ENCODE measurements around the gene NUDT9.
"Not testable (repeated sequence)": the region's sequence is repeated elsewhere in the genome, so short reads cannot be mapped to it uniquely, and the experiment has no call there.

Gene NUDT9

GRCh38 chr4:87406902-87407301 is 15.5 kb upstream of the NUDT9 start:
- in situ Hi-C loops (cut with MboI; ENCODE audit: low sequenced_read_pairs) = not testable (repeated sequence)

DNA sequence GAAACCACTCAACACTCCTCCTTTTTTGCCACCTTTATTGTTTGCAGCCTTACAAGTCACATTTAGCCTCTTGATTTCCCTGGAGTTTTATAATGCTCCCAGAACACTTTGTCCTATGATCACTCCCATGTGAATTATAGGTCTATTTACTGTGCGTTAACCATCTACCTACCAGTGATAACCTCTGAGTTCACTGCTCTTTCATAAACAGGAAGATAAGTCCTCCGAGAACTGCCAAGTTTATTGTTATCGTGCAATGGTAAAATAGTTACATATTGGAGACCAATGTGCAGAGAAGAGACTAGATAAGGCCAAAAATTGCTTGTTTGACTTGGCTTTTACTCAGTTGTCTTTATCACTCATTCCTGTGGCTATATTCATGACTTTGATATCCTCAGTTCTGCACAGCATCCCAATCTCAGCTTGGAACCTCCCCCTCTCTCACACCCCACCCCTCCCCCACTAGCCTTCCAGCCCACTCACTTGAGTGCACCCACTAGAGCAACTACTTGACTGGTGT is 12.9 kb upstream of the NUDT9 start:
- in situ Hi-C loops (cut with MboI; ENCODE audit: low sequenced_read_pairs) = no loop called here

DNA sequence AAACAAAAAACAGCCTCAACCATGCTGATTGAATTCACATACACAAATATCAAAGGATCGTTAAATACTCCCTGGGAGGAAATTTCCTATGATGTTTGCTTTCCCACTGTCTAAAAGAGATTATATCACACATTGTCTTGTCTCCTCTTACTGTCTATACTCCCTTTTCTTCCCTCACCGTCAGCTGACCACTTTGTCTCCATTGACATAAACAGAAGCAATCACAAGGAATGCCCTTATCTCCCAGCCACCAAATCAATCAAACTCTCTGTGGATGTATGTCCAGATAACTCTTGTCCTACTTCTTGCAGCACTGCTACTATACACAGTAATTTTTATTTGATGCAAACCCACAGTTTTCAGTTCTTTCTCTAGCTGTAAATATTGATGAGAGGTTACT is 12.2 kb upstream of the NUDT9 start:
- in situ Hi-C loops (cut with MboI; ENCODE audit: low sequenced_read_pairs) = no loop called here

- in situ Hi-C loops (cut with MboI; ENCODE audit: low sequenced_read_pairs) = no loop called here
These were observed 11.7 kb upstream of the NUDT9 start for GRCh38 chr4:87410679-87411078.

DNA sequence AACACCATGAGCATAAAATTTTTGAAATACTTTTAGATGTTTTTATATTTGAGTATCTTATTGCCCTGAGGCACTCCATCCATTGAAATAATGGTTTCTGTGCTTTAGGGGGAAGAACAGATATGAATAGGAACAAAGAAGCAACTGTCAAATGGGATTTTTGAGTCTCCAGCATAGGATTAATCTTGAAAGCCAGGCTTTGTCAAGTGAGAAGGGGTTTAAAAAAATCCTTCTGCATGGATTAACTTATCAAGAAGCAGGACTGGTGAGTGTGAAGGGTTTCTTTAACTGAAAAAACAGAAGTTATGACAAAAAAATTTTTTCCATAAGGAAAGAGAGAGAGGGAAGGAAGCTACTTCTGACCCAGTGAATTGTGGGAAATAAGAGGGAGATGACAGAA is 7.6 kb upstream of the NUDT9 start:
- in situ Hi-C loops (cut with MboI; ENCODE audit: low sequenced_read_pairs) = no loop called here

- in situ Hi-C loops (cut with MboI; ENCODE audit: low sequenced_read_pairs) = no loop called here
These were observed 5.4 kb upstream of the NUDT9 start for GRCh38 chr4:87416965-87417364.

- in situ Hi-C loops (cut with MboI; ENCODE audit: low sequenced_read_pairs) = not testable (repeated sequence)
These were observed 4.0 kb upstream of the NUDT9 start for GRCh38 chr4:87418410-87418809.

GRCh38 chr4:87419578-87420249 is 2.7 kb upstream of the NUDT9 start:
- in situ Hi-C loops (cut with MboI; ENCODE audit: low sequenced_read_pairs) = no loop called here

GRCh38 chr4:87420276-87420830 is 2.0 kb upstream of the NUDT9 start:
- in situ Hi-C loops (cut with MboI; ENCODE audit: low sequenced_read_pairs) = no loop called here

DNA sequence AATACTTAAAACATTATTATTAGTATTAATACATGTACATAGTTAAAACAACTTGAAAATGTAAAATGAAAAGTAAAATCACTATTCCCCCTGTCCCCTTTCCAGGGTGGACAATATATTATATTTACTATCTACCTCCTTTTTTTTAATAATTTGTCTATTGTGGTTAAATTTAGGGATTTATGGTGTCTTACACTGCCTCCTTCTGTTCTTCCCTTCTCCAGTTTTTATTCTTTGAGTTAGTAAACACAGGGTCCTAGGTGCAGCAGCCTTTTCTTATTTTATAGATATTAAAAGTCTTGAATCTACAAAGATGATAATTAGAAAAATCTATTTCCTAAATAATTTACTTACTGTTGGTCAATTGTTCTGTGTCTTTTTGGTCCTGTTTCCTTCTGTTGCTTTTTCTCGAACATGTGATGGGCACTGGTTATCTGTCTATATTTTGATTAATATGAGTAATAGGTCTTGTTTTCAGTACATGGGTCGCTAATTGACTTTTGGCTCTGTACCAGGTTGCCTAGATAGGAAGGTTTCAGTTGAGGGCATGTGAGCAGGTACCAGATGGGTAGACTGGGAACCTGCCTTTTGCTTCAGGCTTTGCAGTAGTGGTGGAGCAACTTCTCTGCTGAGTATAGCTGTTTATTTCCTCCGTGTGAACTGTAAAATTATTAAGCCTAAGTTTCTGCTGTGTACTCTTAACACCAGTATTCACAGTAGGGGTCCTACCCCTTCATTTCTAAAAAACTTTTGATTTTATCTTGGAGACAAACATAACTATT is 1.1 kb downstream of the NUDT9 start:
- in situ Hi-C loops (cut with MboI; ENCODE audit: low sequenced_read_pairs) = no loop called here

DNA sequence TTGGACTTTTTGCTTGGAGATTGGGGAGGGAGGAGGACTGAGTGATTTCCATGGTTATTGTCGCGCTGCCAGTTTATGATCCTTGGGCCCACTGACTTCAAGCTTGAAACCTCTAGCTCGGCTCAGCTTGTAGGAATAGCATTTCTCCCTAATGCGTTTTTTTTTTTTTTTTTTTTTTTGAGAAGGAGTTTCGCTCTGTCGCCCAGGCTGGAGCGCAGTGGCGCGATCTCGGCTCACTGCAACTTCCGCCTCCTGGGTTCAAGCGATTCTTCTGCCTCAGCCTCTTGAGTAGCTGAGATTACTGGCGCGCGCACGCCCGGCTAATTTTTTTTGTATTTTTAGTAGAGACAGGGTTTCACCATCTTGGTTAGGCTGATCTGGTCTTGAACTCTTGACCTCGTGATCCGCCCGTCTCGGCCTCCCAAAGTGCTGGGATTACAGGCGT is 1.7 kb downstream of the NUDT9 start:
- in situ Hi-C loops (cut with MboI; ENCODE audit: low sequenced_read_pairs) = not testable (repeated sequence)

DNA sequence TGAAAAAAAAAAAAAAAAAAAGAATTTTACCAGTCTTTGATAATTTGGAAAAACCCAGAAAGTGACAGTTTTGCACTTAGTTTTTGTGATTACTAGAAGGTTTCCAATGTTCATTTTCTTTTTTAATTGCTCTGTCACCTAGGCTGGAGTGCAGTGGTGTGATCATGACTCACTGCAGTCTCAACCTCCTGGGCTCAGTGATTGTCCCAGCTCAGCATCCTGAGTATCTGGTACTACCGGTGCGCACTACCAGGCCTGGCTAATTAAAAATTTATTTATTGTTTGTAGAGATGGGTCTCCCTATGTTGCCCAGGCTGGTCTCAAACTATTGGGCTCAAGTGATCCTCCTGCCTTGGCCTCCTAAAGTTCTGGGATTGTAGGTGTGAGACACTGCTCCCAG is 3.3 kb downstream of the NUDT9 start:
- in situ Hi-C loops (cut with MboI; ENCODE audit: low sequenced_read_pairs) = no loop called here

DNA sequence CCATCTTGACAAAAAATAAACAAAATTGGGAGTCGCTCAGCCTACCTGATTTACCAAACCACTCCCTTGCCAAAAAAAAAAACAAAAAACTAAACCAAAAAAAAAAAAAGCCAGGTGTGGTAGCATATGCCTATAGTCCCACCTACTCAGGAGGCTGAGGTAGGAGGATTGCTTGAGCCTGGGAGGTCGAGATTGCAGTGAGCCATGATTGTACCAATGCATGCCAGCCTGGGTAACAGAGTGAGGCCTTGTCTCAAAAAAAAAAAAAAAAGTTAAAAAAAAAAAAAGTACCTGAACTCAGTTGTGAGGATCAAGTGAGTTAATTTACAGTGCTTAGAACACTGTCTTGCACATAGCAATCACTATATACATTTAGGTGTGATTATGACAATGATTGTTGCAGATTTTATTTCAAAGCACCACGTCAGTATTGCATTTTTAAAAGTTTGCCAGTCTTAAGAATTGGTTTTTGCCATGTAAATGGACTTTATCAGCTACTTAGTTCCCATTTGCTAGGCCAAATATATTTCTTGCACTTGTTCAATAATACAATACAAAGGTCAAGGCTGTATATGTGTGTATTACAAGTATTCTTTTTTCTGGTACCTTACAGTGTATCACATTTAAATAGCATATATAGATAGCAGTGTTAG is 4.6 kb downstream of the NUDT9 start:
- in situ Hi-C loops (cut with MboI; ENCODE audit: low sequenced_read_pairs) = no loop called here

GRCh38 chr4:87427518-87427868 is 5.1 kb downstream of the NUDT9 start:
- in situ Hi-C loops (cut with MboI; ENCODE audit: low sequenced_read_pairs) = no loop called here

DNA sequence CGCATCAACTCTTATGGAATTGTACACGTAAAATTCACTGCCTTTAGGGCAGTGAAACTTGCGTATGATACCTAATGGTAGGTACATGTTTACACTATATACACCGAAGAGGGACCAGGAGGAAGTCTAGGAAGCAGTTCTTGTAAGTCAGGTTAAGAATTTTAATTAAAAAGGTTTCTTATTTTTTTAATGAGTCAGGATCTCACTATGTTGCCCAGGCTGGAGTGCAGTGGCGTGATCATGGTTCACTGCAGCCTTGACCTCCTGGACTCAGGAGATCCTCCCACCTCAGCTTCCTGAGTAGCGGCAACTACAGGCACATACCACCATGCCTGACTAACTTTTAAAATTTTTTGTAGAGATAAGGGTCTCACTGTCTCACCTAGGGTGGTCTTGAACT is 6.6 kb downstream of the NUDT9 start:
- in situ Hi-C loops (cut with MboI; ENCODE audit: low sequenced_read_pairs) = no loop called here

DNA sequence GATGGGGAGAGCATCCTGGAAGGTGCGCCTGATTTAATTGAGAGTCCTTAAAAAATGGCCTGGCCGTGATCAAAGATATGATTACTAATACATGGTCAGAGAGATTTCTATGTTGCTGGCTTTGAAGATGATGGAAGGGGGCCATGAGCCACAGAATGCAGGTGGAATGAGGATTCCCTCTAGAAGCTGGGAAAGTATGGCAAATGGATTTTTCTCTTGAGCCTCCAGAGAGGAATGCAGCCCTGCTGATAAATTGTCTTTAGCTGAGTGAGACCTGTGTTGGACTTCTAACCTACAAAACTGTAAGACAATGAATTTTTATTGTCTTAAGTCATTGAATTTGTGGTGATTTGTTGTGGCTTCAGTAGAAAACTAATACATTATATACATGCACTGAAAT is 7.7 kb downstream of the NUDT9 start:
- in situ Hi-C loops (cut with MboI; ENCODE audit: low sequenced_read_pairs) = no loop called here

GRCh38 chr4:87433342-87433741 is 11.0 kb downstream of the NUDT9 start:
- in situ Hi-C loops (cut with MboI; ENCODE audit: low sequenced_read_pairs) = no loop called here

GRCh38 chr4:87442889-87443288 is 20.5 kb downstream of the NUDT9 start:
- in situ Hi-C loops (cut with MboI; ENCODE audit: low sequenced_read_pairs) = no loop called here

GRCh38 chr4:87444741-87445140 is 22.4 kb downstream of the NUDT9 start:
- in situ Hi-C loops (cut with MboI; ENCODE audit: low sequenced_read_pairs) = no loop called here

GRCh38 chr4:87445964-87446363 is 23.6 kb downstream of the NUDT9 start:
- in situ Hi-C loops (cut with MboI; ENCODE audit: low sequenced_read_pairs) = no loop called here

- in situ Hi-C loops (cut with MboI; ENCODE audit: low sequenced_read_pairs) = not testable (repeated sequence)
These were observed 24.0 kb downstream of the NUDT9 start for GRCh38 chr4:87446375-87446774.

- in situ Hi-C loops (cut with MboI; ENCODE audit: low sequenced_read_pairs) = no loop called here
These were observed 29.2 kb downstream of the NUDT9 start for GRCh38 chr4:87451537-87451936.

Measured in hTERT RPE-1 (cell line).